ENCODE results near the gene SLC6A8.

Gene SLC6A8

GRCh38 chrX:153648358-153649177 lies 39.2 kb upstream of the SLC6A8 start:
- no peak for TF ChIP-seq CTCF (IDR thresholded peaks at IDR 0.05; ENCODE audit: low read depth, low read length, missing control alignments)
- H3K4me3 ChIP-seq (ENCODE audit: low read depth, low read length), result no peak overlapping the region
- DNase-seq (ENCODE audit: low read depth), result no peak

GRCh38 chrX:153649178-153649914 lies 38.4 kb upstream of the SLC6A8 start:
- no peak overlapping the region for H3K4me3 ChIP-seq (ENCODE audit: low read depth, low read length)
- peak; percentile 61 for TF ChIP-seq CTCF (IDR thresholded peaks at IDR 0.05; ENCODE audit: low read depth, low read length, missing control alignments)
- no peak for DNase-seq (ENCODE audit: low read depth)

- no peak for TF ChIP-seq CTCF (IDR thresholded peaks at IDR 0.05; ENCODE audit: low read depth, low read length, missing control alignments)
- H3K4me3 ChIP-seq (ENCODE audit: low read depth, low read length), result no peak overlapping the region
- no peak for DNase-seq (ENCODE audit: low read depth)
These were observed 37.6 kb upstream of the SLC6A8 start for GRCh38 chrX:153649915-153650782.

- DNase-seq (ENCODE audit: low read depth), result no peak
- H3K4me3 ChIP-seq (ENCODE audit: low read depth, low read length), result no peak overlapping the region
- TF ChIP-seq CTCF (IDR thresholded peaks at IDR 0.05; ENCODE audit: low read depth, low read length, missing control alignments), result no peak
These were observed 36.8 kb upstream of the SLC6A8 start for GRCh38 chrX:153650959-153651358.

- H3K4me3 ChIP-seq (ENCODE audit: low read depth, low read length), result no peak overlapping the region
- TF ChIP-seq CTCF (IDR thresholded peaks at IDR 0.05; ENCODE audit: low read depth, low read length, missing control alignments), result peak; percentile 63
- DNase-seq (ENCODE audit: low read depth), result no peak
These were observed 36.1 kb upstream of the SLC6A8 start for GRCh38 chrX:153651540-153652079.

DNA sequence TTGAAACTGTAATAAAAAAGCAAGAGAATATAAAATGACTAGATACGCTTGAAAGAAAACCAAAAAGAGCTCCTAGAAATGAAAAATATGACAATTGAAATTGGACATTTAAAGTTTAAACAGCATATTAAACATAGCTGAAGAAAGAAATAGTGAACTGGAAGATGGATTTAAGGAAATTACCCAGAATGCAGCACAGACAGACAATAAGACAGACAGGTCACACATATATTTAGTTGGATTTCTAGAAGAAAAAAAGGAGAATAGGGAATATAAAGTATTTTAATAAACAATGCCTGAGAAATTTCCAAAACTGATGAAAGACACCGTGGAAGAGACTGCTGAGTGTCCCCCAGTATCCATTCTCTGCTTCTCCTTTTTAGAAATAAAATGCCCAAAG lies 34.2 kb upstream of the SLC6A8 start:
- H3K4me3 ChIP-seq (ENCODE audit: low read depth, low read length), result no peak overlapping the region
- DNase-seq (ENCODE audit: low read depth), result no peak
- no peak for TF ChIP-seq CTCF (IDR thresholded peaks at IDR 0.05; ENCODE audit: low read depth, low read length, missing control alignments)

All from GM12864 (cell line).